GM12878 (cell line): ENCODE measurements around the gene PLEKHN1.

ENCODE experiments used
- ETV6 ChIP-seq, 2 experiments: fragments of 450-650 bp in 1 of 2; IDR thresholded peaks in 1 of 2; conservative IDR thresholded peaks in 1 of 2; 2 replicates each; pipeline ENCODE4 v1.6.1; 2014; ENCODE audit warnings: antibody characterized with exemption in 1 of 2, borderline replicate concordance in 1 of 2, low read depth in 1 of 2, mild to moderate bottlenecking in 1 of 2, moderate library complexity in 1 of 2
- SUZ12 ChIP-seq: fragments of 200-600 bp; sonication (generic); IDR thresholded peaks from one replicate; pipeline ENCODE4 v1.6.1; 2018; ENCODE audit warnings: antibody characterized with exemption, mild to moderate bottlenecking; ENCODE audit not compliant: unreplicated experiment
- TCF7 ChIP-seq: IDR thresholded peaks from 2 replicates; pipeline ENCODE4 v1.6.1; 2014; ENCODE audit warnings: antibody characterized with exemption, borderline replicate concordance
- TF ChIP-seq, protein P1 (sequence below): fragments of 450-650 bp; formaldehyde crosslinking; IDR thresholded peaks from 2 replicates; pipeline ENCODE4 v1.4.0; 2022; ENCODE audit warnings: mild to moderate bottlenecking, moderate library complexity
- TF ChIP-seq, protein P2 (sequence below): fragments of 450-650 bp; IDR thresholded peaks from 2 replicates; pipeline ENCODE4 v1.6.1; 2016; ENCODE audit warnings: mild to moderate bottlenecking
- TF ChIP-seq, protein P3 (sequence below): IDR thresholded peaks from 2 replicates; pipeline ENCODE4 v1.6.1; 2012; ENCODE audit warnings: mild to moderate bottlenecking, low read depth, low read length

DNA sequence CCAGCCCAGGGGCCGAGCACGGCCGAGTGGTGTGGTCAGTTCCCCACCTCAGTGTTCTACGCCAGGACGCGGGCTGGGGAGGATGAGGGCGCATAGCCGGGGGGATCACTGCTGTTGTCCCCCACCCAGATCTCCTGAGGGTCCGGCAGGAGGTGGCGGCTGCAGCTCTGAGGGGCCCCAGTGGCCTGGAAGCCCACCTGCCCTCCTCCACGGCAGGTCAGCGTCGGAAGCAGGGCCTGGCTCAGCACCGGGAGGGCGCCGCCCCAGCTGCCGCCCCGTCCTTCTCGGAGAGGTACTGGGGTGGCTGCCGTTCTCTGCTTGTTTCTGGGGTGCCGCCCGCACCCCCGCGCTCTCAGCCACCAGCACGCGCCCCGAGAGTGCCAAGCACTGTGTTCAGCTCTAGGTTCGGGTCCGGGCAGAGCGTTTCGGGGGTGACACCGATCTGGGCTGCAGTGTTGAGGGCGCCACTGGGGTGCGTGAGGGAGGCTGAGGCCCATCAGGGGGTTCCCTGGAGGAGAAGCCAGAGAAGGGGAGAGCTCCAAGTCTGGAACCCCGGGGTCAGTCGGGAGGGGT lies 25.2 kb upstream of the PLEKHN1 start:
- TF ChIP-seq TCF7 (no peak), SUZ12 (peak; percentile 93), ETV6 (conservative IDR thresholded peaks at IDR 0.05 in 1 of 2, IDR thresholded peaks at IDR 0.05 in 1 of 2; ENCODE audit: borderline replicate concordance in 1 of 2, low read depth in 1 of 2) (no peak)
- TF ChIP-seq, protein P1, sequence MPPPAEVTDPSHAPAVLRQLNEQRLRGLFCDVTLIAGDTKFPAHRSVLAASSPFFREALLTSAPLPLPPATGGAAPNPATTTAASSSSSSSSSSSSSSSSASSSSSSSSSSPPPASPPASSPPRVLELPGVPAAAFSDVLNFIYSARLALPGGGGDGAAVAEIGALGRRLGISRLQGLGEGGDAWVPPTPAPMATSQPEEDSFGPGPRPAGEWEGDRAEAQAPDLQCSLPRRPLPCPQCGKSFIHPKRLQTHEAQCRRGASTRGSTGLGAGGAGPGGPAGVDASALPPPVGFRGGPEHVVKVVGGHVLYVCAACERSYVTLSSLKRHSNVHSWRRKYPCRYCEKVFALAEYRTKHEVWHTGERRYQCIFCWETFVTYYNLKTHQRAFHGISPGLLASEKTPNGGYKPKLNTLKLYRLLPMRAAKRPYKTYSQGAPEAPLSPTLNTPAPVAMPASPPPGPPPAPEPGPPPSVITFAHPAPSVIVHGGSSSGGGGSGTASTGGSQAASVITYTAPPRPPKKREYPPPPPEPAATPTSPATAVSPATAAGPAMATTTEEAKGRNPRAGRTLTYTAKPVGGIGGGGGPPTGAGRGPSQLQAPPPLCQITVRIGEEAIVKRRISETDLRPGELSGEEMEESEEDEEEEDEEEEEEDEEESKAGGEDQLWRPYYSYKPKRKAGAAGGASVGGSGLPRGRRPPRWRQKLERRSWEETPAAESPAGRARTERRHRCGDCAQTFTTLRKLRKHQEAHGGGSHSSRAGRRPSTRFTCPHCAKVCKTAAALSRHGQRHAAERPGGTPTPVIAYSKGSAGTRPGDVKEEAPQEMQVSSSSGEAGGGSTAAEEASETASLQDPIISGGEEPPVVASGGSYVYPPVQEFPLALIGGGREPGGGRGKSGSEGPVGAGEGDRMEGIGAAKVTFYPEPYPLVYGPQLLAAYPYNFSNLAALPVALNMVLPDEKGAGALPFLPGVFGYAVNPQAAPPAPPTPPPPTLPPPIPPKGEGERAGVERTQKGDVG (CRISPR knock-in tag), result no peak
- TF ChIP-seq, protein P2, sequence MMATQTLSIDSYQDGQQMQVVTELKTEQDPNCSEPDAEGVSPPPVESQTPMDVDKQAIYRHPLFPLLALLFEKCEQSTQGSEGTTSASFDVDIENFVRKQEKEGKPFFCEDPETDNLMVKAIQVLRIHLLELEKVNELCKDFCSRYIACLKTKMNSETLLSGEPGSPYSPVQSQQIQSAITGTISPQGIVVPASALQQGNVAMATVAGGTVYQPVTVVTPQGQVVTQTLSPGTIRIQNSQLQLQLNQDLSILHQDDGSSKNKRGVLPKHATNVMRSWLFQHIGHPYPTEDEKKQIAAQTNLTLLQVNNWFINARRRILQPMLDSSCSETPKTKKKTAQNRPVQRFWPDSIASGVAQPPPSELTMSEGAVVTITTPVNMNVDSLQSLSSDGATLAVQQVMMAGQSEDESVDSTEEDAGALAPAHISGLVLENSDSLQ, result no peak
- TF ChIP-seq, protein P3, sequence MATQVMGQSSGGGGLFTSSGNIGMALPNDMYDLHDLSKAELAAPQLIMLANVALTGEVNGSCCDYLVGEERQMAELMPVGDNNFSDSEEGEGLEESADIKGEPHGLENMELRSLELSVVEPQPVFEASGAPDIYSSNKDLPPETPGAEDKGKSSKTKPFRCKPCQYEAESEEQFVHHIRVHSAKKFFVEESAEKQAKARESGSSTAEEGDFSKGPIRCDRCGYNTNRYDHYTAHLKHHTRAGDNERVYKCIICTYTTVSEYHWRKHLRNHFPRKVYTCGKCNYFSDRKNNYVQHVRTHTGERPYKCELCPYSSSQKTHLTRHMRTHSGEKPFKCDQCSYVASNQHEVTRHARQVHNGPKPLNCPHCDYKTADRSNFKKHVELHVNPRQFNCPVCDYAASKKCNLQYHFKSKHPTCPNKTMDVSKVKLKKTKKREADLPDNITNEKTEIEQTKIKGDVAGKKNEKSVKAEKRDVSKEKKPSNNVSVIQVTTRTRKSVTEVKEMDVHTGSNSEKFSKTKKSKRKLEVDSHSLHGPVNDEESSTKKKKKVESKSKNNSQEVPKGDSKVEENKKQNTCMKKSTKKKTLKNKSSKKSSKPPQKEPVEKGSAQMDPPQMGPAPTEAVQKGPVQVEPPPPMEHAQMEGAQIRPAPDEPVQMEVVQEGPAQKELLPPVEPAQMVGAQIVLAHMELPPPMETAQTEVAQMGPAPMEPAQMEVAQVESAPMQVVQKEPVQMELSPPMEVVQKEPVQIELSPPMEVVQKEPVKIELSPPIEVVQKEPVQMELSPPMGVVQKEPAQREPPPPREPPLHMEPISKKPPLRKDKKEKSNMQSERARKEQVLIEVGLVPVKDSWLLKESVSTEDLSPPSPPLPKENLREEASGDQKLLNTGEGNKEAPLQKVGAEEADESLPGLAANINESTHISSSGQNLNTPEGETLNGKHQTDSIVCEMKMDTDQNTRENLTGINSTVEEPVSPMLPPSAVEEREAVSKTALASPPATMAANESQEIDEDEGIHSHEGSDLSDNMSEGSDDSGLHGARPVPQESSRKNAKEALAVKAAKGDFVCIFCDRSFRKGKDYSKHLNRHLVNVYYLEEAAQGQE, result no peak
